Esophagus muscularis mucosa (tissue), 4 donors: ENCODE measurements around the gene SLC17A9. TPM values are rescaled to one million over a fixed set of nuclear protein-coding genes. Genes with fewer than 3 reads are reported as not detected.

Experiments
- DNase-seq: peaks from one replicate; pipeline ENCODE4 v3.0.0-alpha.2; 2017; ENCODE audit errors: extremely low spot score
- H3K27ac ChIP-seq, 4 donors: fragments of 200-600 bp; sonication (generic); replicated peaks in 1 of 4; 1 replicate in 3 of 4; 2 replicates in 1 of 4; pipeline ENCODE4 v1.5.1; 2016 to 2019; ENCODE audit warnings: mild to moderate bottlenecking in 1 of 4
- H3K27me3 ChIP-seq, 4 donors: fragments of 200-600 bp; sonication (generic); one replicate each; pipeline versions ENCODE4 v1.5.1 to v1.6.0; 2016 to 2019
- H3K36me3 ChIP-seq, 4 donors: fragments of 200-600 bp; sonication (generic); one replicate each; pipeline ENCODE4 v1.5.1; 2016 to 2019
- H3K4me1 ChIP-seq, 4 donors: fragments of 200-600 bp; sonication (generic); one replicate each; pipeline ENCODE4 v1.5.1; 2016 to 2019
- H3K4me3 ChIP-seq, 4 donors: fragments of 200-600 bp; sonication (generic); 1 replicate in 2 of 4; 2 replicates in 2 of 4; pipeline ENCODE4 v1.5.1; 2016 to 2019; ENCODE audit warnings: mild to moderate bottlenecking in 4 of 4, moderate library complexity in 1 of 4
- H3K9me3 ChIP-seq, 4 donors: fragments of 200-600 bp; sonication (generic); 1 replicate in 3 of 4; 2 replicates in 1 of 4; pipeline ENCODE4 v1.5.1; 2016 to 2019
- EP300 ChIP-seq: sonication (generic); formaldehyde crosslinking; IDR thresholded peaks from one replicate; pipeline ENCODE4 v1.6.1; 2017; ENCODE audit warnings: antibody characterized with exemption
- POLR2A ChIP-seq: fragments of 450-650 bp; IDR thresholded peaks from one replicate; pipeline ENCODE4 v1.6.1; 2017; ENCODE audit warnings: antibody characterized with exemption, moderate library complexity, mild to moderate bottlenecking, low read depth
- POLR2AphosphoS5 ChIP-seq, 2 donors: sonication (generic); formaldehyde crosslinking; IDR thresholded peaks; one replicate each; pipeline ENCODE4 v1.6.1; 2017; ENCODE audit warnings: antibody characterized with exemption in 2 of 2
- WGBS: methylation state at CpG from one replicate; pipeline ENCODE4 v1.1.5; 2018; 5-methylcytosine and 5-hydroxymethylcytosine counted together
- intact Hi-C: fragments of 100-400 bp; cut with DNase I; formaldehyde crosslinking; loops from one replicate; pipeline ENCODE4 v1.15.1; 2023
- total RNA-seq, 4 donors: library from RNA; depleted of rRNA; stranded (reverse); fragments of >200 nt; gene quantifications; one replicate each; pipeline versions ENCODE4 v1.1.0 to v1.2.1, GENCODE V29; 2016
- TF ChIP-seq, protein P1 (sequence below), 3 experiments: fragments of 200-600 bp in 2 of 3; fragments of 450-650 bp in 1 of 3; sonication (generic) in 2 of 3; IDR thresholded peaks; one replicate each; pipeline ENCODE4 v1.5.1; 2017 to 2019; ENCODE audit warnings: antibody characterized with exemption in 3 of 3, mild to moderate bottlenecking in 2 of 3, moderate library complexity in 1 of 3

The SLC17A9 gene
- total RNA-seq, 4 donors from 2014 or later = 2.2 to 5.2 (median 2.7) TPM

GRCh38 chr20:62977613-62978560, 25.4 kb downstream of the SLC17A9 start:
- TF ChIP-seq POLR2A (no peak), POLR2AphosphoS5 (IDR thresholded peaks at IDR 0.05) (no peak), EP300 (no peak)
- TF ChIP-seq, protein P1, sequence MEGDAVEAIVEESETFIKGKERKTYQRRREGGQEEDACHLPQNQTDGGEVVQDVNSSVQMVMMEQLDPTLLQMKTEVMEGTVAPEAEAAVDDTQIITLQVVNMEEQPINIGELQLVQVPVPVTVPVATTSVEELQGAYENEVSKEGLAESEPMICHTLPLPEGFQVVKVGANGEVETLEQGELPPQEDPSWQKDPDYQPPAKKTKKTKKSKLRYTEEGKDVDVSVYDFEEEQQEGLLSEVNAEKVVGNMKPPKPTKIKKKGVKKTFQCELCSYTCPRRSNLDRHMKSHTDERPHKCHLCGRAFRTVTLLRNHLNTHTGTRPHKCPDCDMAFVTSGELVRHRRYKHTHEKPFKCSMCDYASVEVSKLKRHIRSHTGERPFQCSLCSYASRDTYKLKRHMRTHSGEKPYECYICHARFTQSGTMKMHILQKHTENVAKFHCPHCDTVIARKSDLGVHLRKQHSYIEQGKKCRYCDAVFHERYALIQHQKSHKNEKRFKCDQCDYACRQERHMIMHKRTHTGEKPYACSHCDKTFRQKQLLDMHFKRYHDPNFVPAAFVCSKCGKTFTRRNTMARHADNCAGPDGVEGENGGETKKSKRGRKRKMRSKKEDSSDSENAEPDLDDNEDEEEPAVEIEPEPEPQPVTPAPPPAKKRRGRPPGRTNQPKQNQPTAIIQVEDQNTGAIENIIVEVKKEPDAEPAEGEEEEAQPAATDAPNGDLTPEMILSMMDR (IDR thresholded peaks at IDR 0.05) = no peak
- H3K27ac ChIP-seq = no peak overlapping the region
- H3K9me3 ChIP-seq = no peaks in the 10 kb centered on the region
- intact Hi-C loops = no loop called here
- DNase-seq = no peak
- H3K4me3 ChIP-seq = no peak overlapping the region
- WGBS = 78% methylated on average over 24 of the region's 38 CpGs
- peaks cover 8 to 100% (median 45%) of the 10 kb centered on the region in 4 donors for H3K27me3 ChIP-seq
- no peaks in the 10 kb centered on the region for H3K36me3 ChIP-seq
- peaks cover 2 to 14% (median 6%) of the 10 kb centered on the region in 4 donors for H3K4me1 ChIP-seq

DNA sequence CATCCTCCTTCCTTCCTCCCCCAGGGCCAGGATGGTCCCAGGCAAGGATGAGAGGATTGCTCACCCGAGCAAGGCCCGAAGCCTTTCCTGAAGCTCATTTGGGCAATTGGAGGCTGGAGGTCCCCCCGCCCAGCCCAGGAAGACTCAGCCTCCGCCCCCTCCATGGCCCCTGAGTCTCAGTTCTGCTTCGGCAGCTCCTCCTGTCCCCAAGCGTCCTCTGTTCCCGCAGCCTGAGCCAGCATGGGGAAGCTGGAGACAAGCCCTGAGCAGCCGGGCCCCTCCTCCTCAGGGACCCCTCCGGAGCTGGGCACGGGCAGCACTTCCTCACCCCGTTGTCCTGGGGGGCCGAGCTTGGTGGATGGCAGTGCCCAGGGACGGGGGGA, 26.0 kb downstream of the SLC17A9 start:
- 78% methylated on average over 6 of the region's 13 CpGs for WGBS
- H3K27ac ChIP-seq = no peak overlapping the region
- no peak for TF ChIP-seq POLR2AphosphoS5 (IDR thresholded peaks at IDR 0.05)
- no peak for TF ChIP-seq POLR2A
- TF ChIP-seq, protein P1 (IDR thresholded peaks at IDR 0.05) = no peak
- no peak for TF ChIP-seq EP300
- intact Hi-C loops = no loop called here
- peaks cover 0 to 8% (median 0%) of the 10 kb centered on the region in 4 donors for H3K4me1 ChIP-seq
- DNase-seq = no peak
- H3K27me3 ChIP-seq = peaks cover 8 to 100% (median 38%) of the 10 kb centered on the region in 4 donors
- no peak overlapping the region for H3K4me3 ChIP-seq
- H3K9me3 ChIP-seq = no peaks in the 10 kb centered on the region
- H3K36me3 ChIP-seq = no peaks in the 10 kb centered on the region

DNA sequence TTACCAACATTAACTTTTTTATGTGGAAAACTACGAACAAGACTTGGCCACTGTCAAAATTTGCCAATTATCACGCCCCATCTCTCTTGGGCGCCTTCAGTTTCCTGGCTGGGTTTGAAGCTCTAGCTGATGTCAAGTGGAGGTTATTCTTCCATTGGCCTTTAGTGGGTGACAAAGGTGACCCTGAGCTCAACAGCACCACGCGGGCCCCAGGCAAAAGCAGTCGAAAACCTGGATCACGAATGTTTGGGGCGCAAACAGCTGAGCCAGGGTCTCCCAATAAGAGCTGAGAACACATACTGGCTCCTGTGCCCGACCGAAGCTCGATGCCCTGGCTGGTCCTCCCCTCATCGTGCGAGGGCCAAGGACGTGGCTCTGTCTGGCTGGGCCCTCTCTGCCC, 26.8 kb downstream of the SLC17A9 start:
- H3K27me3 ChIP-seq = peaks cover 7 to 100% (median 33%) of the 10 kb centered on the region in 4 donors
- no peak overlapping the region for H3K27ac ChIP-seq
- TF ChIP-seq, protein P1 (IDR thresholded peaks at IDR 0.05) = no peak
- TF ChIP-seq POLR2A (no peak), EP300 (no peak), POLR2AphosphoS5 (IDR thresholded peaks at IDR 0.05) (no peak)
- no peaks in the 10 kb centered on the region for H3K9me3 ChIP-seq
- 80% methylated on average over 12 of the region's 14 CpGs for WGBS
- peaks cover 0 to 8% (median 0%) of the 10 kb centered on the region in 4 donors for H3K4me1 ChIP-seq
- DNase-seq = no peak
- no peak overlapping the region for H3K4me3 ChIP-seq
- intact Hi-C loops = no loop called here
- H3K36me3 ChIP-seq = no peaks in the 10 kb centered on the region

- intact Hi-C loops = no loop called here
- peaks cover 0 to 8% (median 0%) of the 10 kb centered on the region in 4 donors for H3K4me1 ChIP-seq
- H3K36me3 ChIP-seq = no peaks in the 10 kb centered on the region
- peaks cover under 1 to 100% (median 28%) of the 10 kb centered on the region in 4 donors for H3K27me3 ChIP-seq
- no peak for TF ChIP-seq EP300
- no peak for TF ChIP-seq POLR2A
- TF ChIP-seq, protein P1 (IDR thresholded peaks at IDR 0.05) = no peak
- TF ChIP-seq POLR2AphosphoS5 (IDR thresholded peaks at IDR 0.05) = no peak
- DNase-seq = no peak
- no peak overlapping the region for H3K27ac ChIP-seq
- no peaks in the 10 kb centered on the region for H3K9me3 ChIP-seq
- H3K4me3 ChIP-seq = no peak overlapping the region
- WGBS = 0% methylated on average over 2 of the region's 19 CpGs
These were observed 27.4 kb downstream of the SLC17A9 start for GRCh38 chr20:62979876-62980373.
